Natural killer cell (primary cell): ENCODE measurements around the gene LAMB1. TPM values are rescaled to one million over a fixed set of nuclear protein-coding genes. Genes with fewer than 3 reads are reported as not detected.

ENCODE experiments used
- ATAC-seq, 3 donors: fragments of 150-1000 bp in 2 of 3; fragments of 200-7000 bp in 1 of 3; cut with Tn5 transposase; 1 replicate in 1 of 3; 2 replicates in 2 of 3; pipeline ENCODE4 v1.10.0; 2021; ENCODE audit warnings: mild to moderate bottlenecking in 2 of 3, moderate library complexity in 2 of 3
- DNase-seq, 2 donors: peaks; one replicate each; pipeline versions ENCODE4 v3.0.0 to v3.0.0-alpha.2; 2013 to 2021; ENCODE audit warnings: mixed read lengths in 1 of 2
- H3K27ac ChIP-seq: one replicate; pipeline ENCODE4 v1.5.1; 2013; ENCODE audit warnings: mild to moderate bottlenecking, low read length
- H3K27me3 ChIP-seq: one replicate; pipeline ENCODE4 v1.6.1; 2013; ENCODE audit warnings: low read length; ENCODE audit not compliant: control insufficient read depth, insufficient read depth
- H3K36me3 ChIP-seq: one replicate; pipeline ENCODE4 v1.6.1; 2013; ENCODE audit warnings: low read length; ENCODE audit not compliant: control insufficient read depth, insufficient read depth
- H3K4me1 ChIP-seq: one replicate; pipeline ENCODE4 v1.6.1; 2013; ENCODE audit warnings: low read length; ENCODE audit not compliant: control insufficient read depth, insufficient read depth
- H3K4me3 ChIP-seq: one replicate; pipeline ENCODE4 v1.5.1; 2013; ENCODE audit warnings: low read length
- H3K9me3 ChIP-seq: one replicate; pipeline ENCODE4 v1.6.1; 2013; ENCODE audit warnings: low read length; ENCODE audit not compliant: control insufficient read depth, insufficient read depth
- H3K27ac Mint-ChIP-seq, 2 donors: one replicate each; pipeline ENCODE4 v1.8.0; 2022; ENCODE audit warnings: mild to moderate bottlenecking in 2 of 2, mixed read lengths in 2 of 2, moderate library complexity in 1 of 2
- H3K27me3 Mint-ChIP-seq, 2 donors: one replicate each; pipeline ENCODE4 v1.8.0; 2022; ENCODE audit warnings: low read depth in 2 of 2, mixed read lengths in 2 of 2
- H3K36me3 Mint-ChIP-seq: one replicate; pipeline ENCODE4 v1.8.0; 2022; ENCODE audit warnings: mixed read lengths
- H3K4me1 Mint-ChIP-seq, 2 donors: one replicate each; pipeline ENCODE4 v1.8.0; 2022; ENCODE audit warnings: mixed read lengths in 2 of 2
- H3K4me3 Mint-ChIP-seq: one replicate; pipeline ENCODE4 v1.8.0; 2022; ENCODE audit warnings: mild to moderate bottlenecking, moderate library complexity, mixed read lengths
- H3K9me3 Mint-ChIP-seq, 2 donors: one replicate each; pipeline ENCODE4 v1.8.0; 2022; ENCODE audit warnings: mixed read lengths in 2 of 2
- CTCF ChIP-seq: fragments of 200-600 bp; IDR thresholded peaks from one replicate; pipeline ENCODE4 v1.8.0; 2022; ENCODE audit warnings: antibody characterized with exemption
- WGBS: methylation state at CpG from one replicate; pipeline ENCODE4 v1.1.7; 2013; ENCODE audit warnings: missing lambda C conversion rate; ENCODE audit not compliant: insufficient coverage; 5-methylcytosine and 5-hydroxymethylcytosine counted together
- intact Hi-C: fragments of 100-400 bp; cut with micrococcal nuclease; formaldehyde crosslinking; loops from one replicate; pipeline ENCODE4 v1.14.2; 2022
- total RNA-seq, 4 donors: library from RNA; stranded (reverse); fragments of 120-200 nt in 1 of 4; gene quantifications; one replicate each; pipeline versions ENCODE4 v1.2.3 to v1.2.4, GENCODE V29; 2013 to 2022

LAMB1 gene
- total RNA-seq, 3 donors from 2014 or later (not counting 1 experiment from before 2014, with no cell fraction given) = not detected

- peak overlapping the region in 1 of 2 donors; percentile 65 for H3K27ac Mint-ChIP-seq
These were observed 87.4 kb downstream of the LAMB1 start for GRCh38 chr7:107915541-107915940.

GRCh38 chr7:107914831-107915230 lies 88.1 kb downstream of the LAMB1 start:
- 37% methylated on average over 1 of the region's 1 CpG for WGBS
- Mint-ChIP-seq H3K36me3 (peaks cover 42% of the 10 kb centered on the region), H3K4me1 (peaks cover 12 to 24% of the 10 kb centered on the region in 2 donors), H3K9me3 (peaks cover 0 to 2% of the 10 kb centered on the region in 2 donors), H3K27ac (peak overlapping the region in 1 of 2 donors; percentile 65), H3K4me3 (no peak overlapping the region), H3K27me3 (no peaks in the 10 kb centered on the region)
- H3K4me1 ChIP-seq = no peaks in the 10 kb centered on the region
- DNase-seq (no peak), ATAC-seq (no peak)
- TF ChIP-seq CTCF = no peak
- H3K36me3 ChIP-seq = peaks cover 74% of the 10 kb centered on the region
- no peak overlapping the region for H3K4me3 ChIP-seq
- no peak overlapping the region for H3K27ac ChIP-seq
- no peaks in the 10 kb centered on the region for H3K27me3 ChIP-seq
- H3K9me3 ChIP-seq = no peaks in the 10 kb centered on the region
- intact Hi-C loops = no loop called here

More at GRCh38 chr7:107915541-107915940, 87.4 kb downstream of the LAMB1 start:
- Histone ChIP-seq H3K27ac (no peak overlapping the region), H3K4me3 (no peak overlapping the region), H3K9me3 (no peaks in the 10 kb centered on the region), H3K4me1 (no peaks in the 10 kb centered on the region), H3K36me3 (peaks cover 74% of the 10 kb centered on the region), H3K27me3 (no peaks in the 10 kb centered on the region)
- Mint-ChIP-seq H3K36me3 (peaks cover 44% of the 10 kb centered on the region), H3K9me3 (peaks cover 0 to 2% of the 10 kb centered on the region in 2 donors), H3K4me3 (no peak overlapping the region), H3K27me3 (no peaks in the 10 kb centered on the region), H3K4me1 (peaks cover 15 to 27% of the 10 kb centered on the region in 2 donors)
- DNase-seq = no peak
- TF ChIP-seq CTCF = no peak
- WGBS = 88% methylated on average over 1 of the region's 2 CpGs
- ATAC-seq = no peak
- intact Hi-C loops = no loop called here

GRCh38 chr7:107913851-107914250 lies 89.1 kb downstream of the LAMB1 start:
- WGBS = no CpG with 5 or more reads among the region's 2 CpGs
- DNase-seq = no peak
- Mint-ChIP-seq H3K27ac (no peak overlapping the region), H3K27me3 (no peaks in the 10 kb centered on the region), H3K36me3 (peaks cover 44% of the 10 kb centered on the region), H3K9me3 (peaks cover 0 to 2% of the 10 kb centered on the region in 2 donors), H3K4me1 (peaks cover 12 to 24% of the 10 kb centered on the region in 2 donors), H3K4me3 (no peak overlapping the region)
- no peak overlapping the region for H3K4me3 ChIP-seq
- no peaks in the 10 kb centered on the region for H3K27me3 ChIP-seq
- intact Hi-C loops = no loop called here
- ATAC-seq = no peak
- H3K36me3 ChIP-seq = peaks cover 72% of the 10 kb centered on the region
- no peak overlapping the region for H3K27ac ChIP-seq
- H3K9me3 ChIP-seq = no peaks in the 10 kb centered on the region
- no peaks in the 10 kb centered on the region for H3K4me1 ChIP-seq
- no peak for TF ChIP-seq CTCF

- Histone ChIP-seq H3K9me3 (no peaks in the 10 kb centered on the region), H3K36me3 (peaks cover 65% of the 10 kb centered on the region), H3K27ac (no peak overlapping the region), H3K4me1 (no peaks in the 10 kb centered on the region), H3K27me3 (no peaks in the 10 kb centered on the region), H3K4me3 (no peak overlapping the region)
- WGBS = 100% methylated on average over 1 of the region's 2 CpGs
- H3K27me3 Mint-ChIP-seq = no peaks in the 10 kb centered on the region
- peaks cover 0 to 2% of the 10 kb centered on the region in 2 donors for H3K9me3 Mint-ChIP-seq
- intact Hi-C loops = no loop called here
- H3K4me1 Mint-ChIP-seq = peaks cover 16 to 24% of the 10 kb centered on the region in 2 donors
- H3K27ac Mint-ChIP-seq = no peak overlapping the region
- no peak overlapping the region for H3K4me3 Mint-ChIP-seq
- H3K36me3 Mint-ChIP-seq = peaks cover 37% of the 10 kb centered on the region
- ATAC-seq (no peak), DNase-seq (no peak)
- TF ChIP-seq CTCF = no peak
These were observed 91.0 kb downstream of the LAMB1 start for GRCh38 chr7:107911981-107912380.
